NCI-H2029 treated with DMSO at 0.1 percent for 48 hours (cell line): ENCODE measurements around the gene PIBF1.
"Not testable (repeated sequence)": the region's sequence is repeated elsewhere in the genome, so short reads cannot be mapped to it uniquely, and the experiment has no call there.

ENCODE experiments used
- DNase-seq: peaks from one replicate; lab custom pipeline; 2025; lab: John Stamatoyannopoulos, UW

Gene PIBF1

GRCh38 chr13:72820898-72821279, 39.0 kb downstream of the PIBF1 start:
- DNase-seq, result no peak

GRCh38 chr13:72823081-72823480, 41.1 kb downstream of the PIBF1 start:
- no peak for DNase-seq

GRCh38 chr13:72823724-72824123, 41.8 kb downstream of the PIBF1 start:
- no peak for DNase-seq

GRCh38 chr13:72834601-72835000, 52.7 kb downstream of the PIBF1 start:
- no peak for DNase-seq

- DNase-seq, result no peak
Measured at GRCh38 chr13:72839831-72840426, 58.0 kb downstream of the PIBF1 start.

- no peak for DNase-seq
Measured at GRCh38 chr13:72842991-72843390, 61.1 kb downstream of the PIBF1 start.

- not testable (repeated sequence) for DNase-seq
Measured at GRCh38 chr13:72845148-72845547, 63.2 kb downstream of the PIBF1 start.

- DNase-seq, result no peak
Measured at GRCh38 chr13:72849571-72849970, 67.6 kb downstream of the PIBF1 start.

- peak; percentile 22 for DNase-seq
Measured at GRCh38 chr13:72850959-72851677, 69.2 kb downstream of the PIBF1 start.

- DNase-seq, result no peak
Measured at GRCh38 chr13:72851678-72852014, 69.7 kb downstream of the PIBF1 start.

GRCh38 chr13:72852207-72852606, 70.3 kb downstream of the PIBF1 start:
- no peak for DNase-seq

- DNase-seq, result no peak
Measured at GRCh38 chr13:72853000-72853399, 71.1 kb downstream of the PIBF1 start.

- DNase-seq, result no peak
Measured at GRCh38 chr13:72864142-72865011, 82.4 kb downstream of the PIBF1 start.

GRCh38 chr13:72868229-72868628, 86.3 kb downstream of the PIBF1 start:
- DNase-seq, result no peak

- DNase-seq, result no peak
Measured at GRCh38 chr13:72875233-72875632, 93.3 kb downstream of the PIBF1 start.

- no peak for DNase-seq
Measured at GRCh38 chr13:72884101-72884500, 102.2 kb downstream of the PIBF1 start.

- DNase-seq, result no peak
Measured at GRCh38 chr13:72886272-72887067, 104.5 kb downstream of the PIBF1 start.

- DNase-seq, result no peak
Measured at GRCh38 chr13:72889495-72889894, 107.6 kb downstream of the PIBF1 start.

GRCh38 chr13:72890546-72890945, 108.6 kb downstream of the PIBF1 start:
- no peak for DNase-seq

- DNase-seq, result no peak
Measured at GRCh38 chr13:72891423-72891822, 109.5 kb downstream of the PIBF1 start.

GRCh38 chr13:72896869-72897268, 114.9 kb downstream of the PIBF1 start:
- no peak for DNase-seq

GRCh38 chr13:72901546-72901945, 119.6 kb downstream of the PIBF1 start:
- DNase-seq, result not testable (repeated sequence)
